ENCODE data around the gene DMRTC2.

DNA sequence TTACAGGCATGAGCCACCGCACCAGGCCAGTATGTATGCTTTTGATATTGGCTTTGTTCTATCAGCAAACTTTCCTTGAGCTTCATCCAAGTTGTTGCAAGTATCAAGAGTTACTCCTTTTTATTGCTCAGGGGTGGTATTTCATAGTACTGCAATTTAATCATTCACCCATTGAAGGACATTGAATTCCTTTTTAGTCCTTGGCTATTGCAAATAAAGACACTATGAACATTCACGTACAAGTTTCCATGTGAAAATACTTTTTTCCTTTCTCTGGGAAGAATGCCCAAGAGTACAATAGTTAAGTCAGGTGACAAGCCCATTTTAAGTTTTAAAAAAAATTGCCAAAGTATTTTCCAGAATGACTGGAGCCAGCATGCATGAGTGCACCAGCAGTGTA lies 28.1 kb upstream of the DMRTC2 start:
- TF ChIP-seq CBX1 (IDR thresholded peaks at IDR 0.05; ENCODE audit: low read depth) (no peak), JUN (CRISPR knock-in tag; IDR thresholded peaks at IDR 0.05) (no peak), FOXK2 (IDR thresholded peaks at IDR 0.05) (no peak)
